Measurements from ENCODE around the gene ZNF93.
"Not testable (repeated sequence)": the region's sequence is repeated elsewhere in the genome, so short reads cannot be mapped to it uniquely, and the experiment has no call there.

ZNF93 gene

GRCh38 chr19:19911150-19911549 lies 10.4 kb downstream of the ZNF93 start:
- no peaks in the 10 kb centered on the region for H3K36me3 ChIP-seq (ENCODE audit: low read depth)
- H3K27me3 ChIP-seq (ENCODE audit: insufficient read depth, poor library complexity, severe bottlenecking): no peaks in the 10 kb centered on the region
- H3K4me3 ChIP-seq (ENCODE audit: severe bottlenecking): no peak overlapping the region
- DNase-seq (ENCODE audit: low spot score): no peak
- H3K9me3 ChIP-seq (ENCODE audit: severe bottlenecking): peaks cover 4% of the 10 kb centered on the region
- ATAC-seq (ENCODE audit: low read depth): no peak
- no peak overlapping the region for H3K27ac ChIP-seq (ENCODE audit: poor library complexity, severe bottlenecking)
- TF ChIP-seq, protein P1, sequence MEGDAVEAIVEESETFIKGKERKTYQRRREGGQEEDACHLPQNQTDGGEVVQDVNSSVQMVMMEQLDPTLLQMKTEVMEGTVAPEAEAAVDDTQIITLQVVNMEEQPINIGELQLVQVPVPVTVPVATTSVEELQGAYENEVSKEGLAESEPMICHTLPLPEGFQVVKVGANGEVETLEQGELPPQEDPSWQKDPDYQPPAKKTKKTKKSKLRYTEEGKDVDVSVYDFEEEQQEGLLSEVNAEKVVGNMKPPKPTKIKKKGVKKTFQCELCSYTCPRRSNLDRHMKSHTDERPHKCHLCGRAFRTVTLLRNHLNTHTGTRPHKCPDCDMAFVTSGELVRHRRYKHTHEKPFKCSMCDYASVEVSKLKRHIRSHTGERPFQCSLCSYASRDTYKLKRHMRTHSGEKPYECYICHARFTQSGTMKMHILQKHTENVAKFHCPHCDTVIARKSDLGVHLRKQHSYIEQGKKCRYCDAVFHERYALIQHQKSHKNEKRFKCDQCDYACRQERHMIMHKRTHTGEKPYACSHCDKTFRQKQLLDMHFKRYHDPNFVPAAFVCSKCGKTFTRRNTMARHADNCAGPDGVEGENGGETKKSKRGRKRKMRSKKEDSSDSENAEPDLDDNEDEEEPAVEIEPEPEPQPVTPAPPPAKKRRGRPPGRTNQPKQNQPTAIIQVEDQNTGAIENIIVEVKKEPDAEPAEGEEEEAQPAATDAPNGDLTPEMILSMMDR (IDR thresholded peaks at IDR 0.05; ENCODE audit: poor library complexity, severe bottlenecking): no peak
- H3K4me1 ChIP-seq (ENCODE audit: insufficient read depth, poor library complexity, severe bottlenecking): no peaks in the 10 kb centered on the region

GRCh38 chr19:19914596-19914995 lies 13.8 kb downstream of the ZNF93 start:
- Histone ChIP-seq H3K4me3 (ENCODE audit: severe bottlenecking) (no peak overlapping the region), H3K27me3 (ENCODE audit: insufficient read depth, poor library complexity, severe bottlenecking) (no peaks in the 10 kb centered on the region), H3K36me3 (ENCODE audit: low read depth) (peaks cover 6% of the 10 kb centered on the region), H3K27ac (ENCODE audit: poor library complexity, severe bottlenecking) (no peak overlapping the region), H3K9me3 (ENCODE audit: severe bottlenecking) (peaks cover 2% of the 10 kb centered on the region), H3K4me1 (ENCODE audit: insufficient read depth, poor library complexity, severe bottlenecking) (no peaks in the 10 kb centered on the region)
- DNase-seq (ENCODE audit: low spot score): no peak
- TF ChIP-seq, protein P1 (IDR thresholded peaks at IDR 0.05; ENCODE audit: poor library complexity, severe bottlenecking): no peak
- no peak for ATAC-seq (ENCODE audit: low read depth)

GRCh38 chr19:19930417-19930816 lies 29.7 kb downstream of the ZNF93 start:
- not testable (repeated sequence) for H3K36me3 ChIP-seq (ENCODE audit: low read depth); H3K4me1 ChIP-seq (ENCODE audit: insufficient read depth, poor library complexity, severe bottlenecking); H3K27ac ChIP-seq (ENCODE audit: poor library complexity, severe bottlenecking); ATAC-seq (ENCODE audit: low read depth); H3K27me3 ChIP-seq (ENCODE audit: insufficient read depth, poor library complexity, severe bottlenecking); DNase-seq (ENCODE audit: low spot score); H3K4me3 ChIP-seq (ENCODE audit: severe bottlenecking)
- H3K9me3 ChIP-seq (ENCODE audit: severe bottlenecking): peaks cover 24% of the 10 kb centered on the region

- H3K4me1 ChIP-seq (ENCODE audit: insufficient read depth, poor library complexity, severe bottlenecking); H3K4me3 ChIP-seq (ENCODE audit: severe bottlenecking); H3K27me3 ChIP-seq (ENCODE audit: insufficient read depth, poor library complexity, severe bottlenecking); DNase-seq (ENCODE audit: low spot score); H3K27ac ChIP-seq (ENCODE audit: poor library complexity, severe bottlenecking); ATAC-seq (ENCODE audit: low read depth); H3K36me3 ChIP-seq (ENCODE audit: low read depth): not testable (repeated sequence)
- H3K9me3 ChIP-seq (ENCODE audit: severe bottlenecking): peaks cover 19% of the 10 kb centered on the region
These were observed 32.9 kb downstream of the ZNF93 start for GRCh38 chr19:19933432-19934314.

GRCh38 chr19:19937403-19937802 lies 36.7 kb downstream of the ZNF93 start:
- H3K4me1 ChIP-seq (ENCODE audit: insufficient read depth, poor library complexity, severe bottlenecking): no peaks in the 10 kb centered on the region
- H3K27ac ChIP-seq (ENCODE audit: poor library complexity, severe bottlenecking): no peak overlapping the region
- TF ChIP-seq, protein P1 (IDR thresholded peaks at IDR 0.05; ENCODE audit: poor library complexity, severe bottlenecking): no peak
- H3K4me3 ChIP-seq (ENCODE audit: severe bottlenecking): no peak overlapping the region
- H3K9me3 ChIP-seq (ENCODE audit: severe bottlenecking): peaks cover 12% of the 10 kb centered on the region
- ATAC-seq (ENCODE audit: low read depth) (no peak), DNase-seq (ENCODE audit: low spot score) (no peak)
- H3K36me3 ChIP-seq (ENCODE audit: low read depth): 0 out of 2 replicates have a peak, but pooled peaks cover 4% of the 10 kb centered on the region
- no peaks in the 10 kb centered on the region for H3K27me3 ChIP-seq (ENCODE audit: insufficient read depth, poor library complexity, severe bottlenecking)

DNA sequence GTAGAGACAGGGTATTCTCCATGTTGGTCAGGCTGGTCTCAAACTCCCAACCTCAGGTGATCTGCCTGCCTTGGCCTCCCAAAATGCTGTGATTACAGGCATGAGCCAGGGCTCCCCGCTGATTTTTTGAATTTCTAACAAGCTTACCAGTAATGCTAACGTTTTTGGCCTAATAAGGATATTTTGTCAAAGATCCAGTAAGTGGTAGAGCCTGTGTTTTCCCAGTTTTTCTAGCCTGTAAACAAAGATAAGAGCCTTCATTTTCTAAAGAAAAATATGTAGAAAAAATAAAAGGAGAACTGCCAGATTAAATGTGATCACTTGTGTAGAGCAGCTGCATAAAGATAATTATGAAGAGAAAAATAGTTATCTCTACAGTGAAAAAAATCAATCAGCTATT lies 37.7 kb downstream of the ZNF93 start:
- TF ChIP-seq, protein P1 (IDR thresholded peaks at IDR 0.05; ENCODE audit: poor library complexity, severe bottlenecking): no peak
- no peaks in the 10 kb centered on the region for H3K27me3 ChIP-seq (ENCODE audit: insufficient read depth, poor library complexity, severe bottlenecking)

More for the DNA sequence above, 37.7 kb downstream of the ZNF93 start:
- no peaks in the 10 kb centered on the region for H3K4me1 ChIP-seq (ENCODE audit: insufficient read depth, poor library complexity, severe bottlenecking)
- DNase-seq (ENCODE audit: low spot score): no peak
- no peak for ATAC-seq (ENCODE audit: low read depth)
- peaks cover 12% of the 10 kb centered on the region for H3K9me3 ChIP-seq (ENCODE audit: severe bottlenecking)
- no peak overlapping the region for H3K4me3 ChIP-seq (ENCODE audit: severe bottlenecking)
- H3K27ac ChIP-seq (ENCODE audit: poor library complexity, severe bottlenecking): no peak overlapping the region
- no peaks in the 10 kb centered on the region for H3K36me3 ChIP-seq (ENCODE audit: low read depth)

Measured in RWPE2 (cell line).